ENCODE measurements around the gene BBLN. TPM values are rescaled to one million over a fixed set of nuclear protein-coding genes. Genes with fewer than 3 reads are reported as not detected.
A peak's percentile ranks its signal among the peaks of the same experiment; 100 is the strongest.

The BBLN gene
- total and polyA plus RNA-seq, 2 donors (not counting 1 experiment from before 2014, with no cell fraction given) = 44.3 to 148 TPM

- no peak overlapping the region for H3K27ac Mint-ChIP-seq
- WGBS (ENCODE audit: insufficient coverage) = no CpG with 5 or more reads among the region's 16 CpGs
- ATAC-seq (ENCODE audit: low read depth) (no peak), DNase-seq (no peak)
- Histone ChIP-seq H3K27me3 (replicated peaks in 1 of 4; ENCODE audit: control extremely low read depth in 1 of 4, control insufficient read depth in 3 of 4, insufficient read depth in 4 of 4, low read length in 3 of 4) (peaks cover 0 to 3% (median 0%) of the 10 kb centered on the region in 4 experiments), H4K20me1 (ENCODE audit: control insufficient read depth, insufficient read depth, low read length, poor library complexity, severe bottlenecking) (no peaks in the 10 kb centered on the region), H3K27ac (ENCODE audit: low read length in 2 of 2) (no peak overlapping the region), H3K4me2 (replicated peaks; ENCODE audit: low read depth, low read length, poor library complexity, severe bottlenecking) (peak overlapping the region; percentile 62), H3K4me3 (ENCODE audit: control extremely low read depth in 1 of 5, extremely low read depth in 1 of 5, insufficient read depth in 1 of 5, low read depth in 2 of 5, low read length in 4 of 5) (peak overlapping the region in 1 of 5 experiments; percentile 44), H3K9ac (ENCODE audit: low read length) (no peak overlapping the region), H3K4me1 (ENCODE audit: control insufficient read depth in 2 of 2, insufficient read depth in 2 of 2, low read length in 2 of 2) (peaks cover 0 to 9% of the 10 kb centered on the region in 2 donors), H3K36me3 (replicated peaks in 1 of 2; ENCODE audit: control extremely low read depth in 1 of 2, control insufficient read depth in 1 of 2, extremely low read depth in 1 of 2, insufficient read depth in 2 of 2, low read length in 1 of 2) (no peaks in the 10 kb centered on the region), H3K9me3 (ENCODE audit: control extremely low read depth in 1 of 3, control insufficient read depth in 2 of 3, insufficient read depth in 1 of 3, low read length in 2 of 3) (no peaks in the 10 kb centered on the region), H2AFZ (ENCODE audit: insufficient read depth, low read depth, low read length, poor library complexity, severe bottlenecking) (peak overlapping the region; percentile 68), H3K79me2 (ENCODE audit: control insufficient read depth, insufficient read depth, low read length) (no peaks in the 10 kb centered on the region)
- H3K9me3 Mint-ChIP-seq (ENCODE audit: insufficient read depth) = no peaks in the 10 kb centered on the region
- peaks cover 17% of the 10 kb centered on the region for H3K27me3 Mint-ChIP-seq
- no peak for TF ChIP-seq EZH2 (IDR thresholded peaks at IDR 0.05; ENCODE audit: borderline replicate concordance, insufficient read depth, low read depth, low read length, poor library complexity, severe bottlenecking)
- TF ChIP-seq, protein P1, sequence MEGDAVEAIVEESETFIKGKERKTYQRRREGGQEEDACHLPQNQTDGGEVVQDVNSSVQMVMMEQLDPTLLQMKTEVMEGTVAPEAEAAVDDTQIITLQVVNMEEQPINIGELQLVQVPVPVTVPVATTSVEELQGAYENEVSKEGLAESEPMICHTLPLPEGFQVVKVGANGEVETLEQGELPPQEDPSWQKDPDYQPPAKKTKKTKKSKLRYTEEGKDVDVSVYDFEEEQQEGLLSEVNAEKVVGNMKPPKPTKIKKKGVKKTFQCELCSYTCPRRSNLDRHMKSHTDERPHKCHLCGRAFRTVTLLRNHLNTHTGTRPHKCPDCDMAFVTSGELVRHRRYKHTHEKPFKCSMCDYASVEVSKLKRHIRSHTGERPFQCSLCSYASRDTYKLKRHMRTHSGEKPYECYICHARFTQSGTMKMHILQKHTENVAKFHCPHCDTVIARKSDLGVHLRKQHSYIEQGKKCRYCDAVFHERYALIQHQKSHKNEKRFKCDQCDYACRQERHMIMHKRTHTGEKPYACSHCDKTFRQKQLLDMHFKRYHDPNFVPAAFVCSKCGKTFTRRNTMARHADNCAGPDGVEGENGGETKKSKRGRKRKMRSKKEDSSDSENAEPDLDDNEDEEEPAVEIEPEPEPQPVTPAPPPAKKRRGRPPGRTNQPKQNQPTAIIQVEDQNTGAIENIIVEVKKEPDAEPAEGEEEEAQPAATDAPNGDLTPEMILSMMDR (IDR thresholded peaks at IDR 0.05) = no peak
- no peaks in the 10 kb centered on the region for H3K4me1 Mint-ChIP-seq
- intact Hi-C loops (cut with micrococcal nuclease) = no loop called here
- no peak overlapping the region for H3K4me3 Mint-ChIP-seq
- CTCF ChIA-PET = no interaction called here
- POLR2A ChIA-PET = no interaction called here
Measured at GRCh38 chr9:128139621-128140020, 20.4 kb upstream of the BBLN start.

- CTCF ChIA-PET = no interaction called here
- Histone ChIP-seq H3K9me3 (ENCODE audit: control extremely low read depth in 1 of 3, control insufficient read depth in 2 of 3, insufficient read depth in 1 of 3, low read length in 2 of 3) (no peaks in the 10 kb centered on the region), H2AFZ (ENCODE audit: insufficient read depth, low read depth, low read length, poor library complexity, severe bottlenecking) (no peak overlapping the region), H3K36me3 (replicated peaks in 1 of 2; ENCODE audit: control extremely low read depth in 1 of 2, control insufficient read depth in 1 of 2, extremely low read depth in 1 of 2, insufficient read depth in 2 of 2, low read length in 1 of 2) (no peaks in the 10 kb centered on the region), H3K27ac (ENCODE audit: low read length in 2 of 2) (no peak overlapping the region), H3K27me3 (replicated peaks in 1 of 4; ENCODE audit: control extremely low read depth in 1 of 4, control insufficient read depth in 3 of 4, insufficient read depth in 4 of 4, low read length in 3 of 4) (peaks cover 0 to 3% (median 0%) of the 10 kb centered on the region in 4 experiments), H3K79me2 (ENCODE audit: control insufficient read depth, insufficient read depth, low read length) (no peaks in the 10 kb centered on the region), H4K20me1 (ENCODE audit: control insufficient read depth, insufficient read depth, low read length, poor library complexity, severe bottlenecking) (no peaks in the 10 kb centered on the region), H3K4me3 (ENCODE audit: control extremely low read depth in 1 of 5, extremely low read depth in 1 of 5, insufficient read depth in 1 of 5, low read depth in 2 of 5, low read length in 4 of 5) (no peak overlapping the region), H3K9ac (ENCODE audit: low read length) (no peak overlapping the region), H3K4me2 (replicated peaks; ENCODE audit: low read depth, low read length, poor library complexity, severe bottlenecking) (no peak overlapping the region), H3K4me1 (ENCODE audit: control insufficient read depth in 2 of 2, insufficient read depth in 2 of 2, low read length in 2 of 2) (peaks cover 0 to 9% of the 10 kb centered on the region in 2 donors)
- POLR2A ChIA-PET = no interaction called here
- no peak for TF ChIP-seq EZH2 (IDR thresholded peaks at IDR 0.05; ENCODE audit: borderline replicate concordance, insufficient read depth, low read depth, low read length, poor library complexity, severe bottlenecking)
- TF ChIP-seq, protein P1 (IDR thresholded peaks at IDR 0.05) = no peak
- no peaks in the 10 kb centered on the region for H3K4me1 Mint-ChIP-seq
- H3K4me3 Mint-ChIP-seq = no peak overlapping the region
- DNase-seq = no peak
- WGBS (ENCODE audit: insufficient coverage) = 91% methylated on average over 3 of the region's 3 CpGs
- intact Hi-C loops (cut with micrococcal nuclease) = no loop called here
- no peak overlapping the region for H3K27ac Mint-ChIP-seq
- no peaks in the 10 kb centered on the region for H3K9me3 Mint-ChIP-seq (ENCODE audit: insufficient read depth)
- ATAC-seq (ENCODE audit: low read depth) = no peak
- peaks cover 6% of the 10 kb centered on the region for H3K27me3 Mint-ChIP-seq
Measured at GRCh38 chr9:128141604-128142003, 18.5 kb upstream of the BBLN start.

All from B cell (primary cell).